ENCODE measurements around the gene SERTAD2.

DNA sequence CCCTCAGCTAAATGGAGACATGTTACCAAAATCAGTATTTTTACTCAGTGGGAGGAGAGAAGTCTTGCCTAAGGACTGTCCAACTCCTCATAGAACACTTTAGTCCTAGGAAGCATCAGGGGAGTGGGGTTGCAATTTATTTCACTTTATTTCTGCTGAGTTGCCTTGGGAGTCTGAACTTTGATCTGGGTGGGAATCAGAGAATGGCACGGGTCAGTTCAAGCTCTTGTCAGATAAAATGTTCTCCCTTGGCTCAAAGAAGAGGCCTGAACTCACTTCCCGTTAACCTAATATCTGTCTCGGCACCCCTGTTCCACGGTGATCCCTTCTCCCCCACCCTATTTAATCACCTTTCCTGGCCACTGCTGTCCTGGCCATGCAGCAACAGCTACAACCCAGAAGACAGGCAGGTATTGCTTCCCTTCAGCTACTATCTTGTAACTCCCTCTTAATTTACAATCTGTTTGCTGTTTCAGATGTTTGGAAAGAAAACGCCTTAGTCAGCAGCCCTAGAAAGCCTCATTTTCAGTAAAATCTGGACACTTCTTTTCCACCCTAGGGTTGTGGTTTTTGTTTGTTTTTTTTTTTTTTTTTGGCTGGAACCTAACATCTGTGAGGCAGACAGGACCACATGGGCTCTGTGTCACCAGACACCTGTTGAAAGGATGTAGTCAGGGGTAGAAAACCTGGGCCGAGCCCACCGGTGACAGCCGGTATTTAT is 52.5 kb downstream of the SERTAD2 start:
- TF ChIP-seq POLR2A (IDR thresholded peaks at IDR 0.05), result no peak
- TF ChIP-seq, protein P1, sequence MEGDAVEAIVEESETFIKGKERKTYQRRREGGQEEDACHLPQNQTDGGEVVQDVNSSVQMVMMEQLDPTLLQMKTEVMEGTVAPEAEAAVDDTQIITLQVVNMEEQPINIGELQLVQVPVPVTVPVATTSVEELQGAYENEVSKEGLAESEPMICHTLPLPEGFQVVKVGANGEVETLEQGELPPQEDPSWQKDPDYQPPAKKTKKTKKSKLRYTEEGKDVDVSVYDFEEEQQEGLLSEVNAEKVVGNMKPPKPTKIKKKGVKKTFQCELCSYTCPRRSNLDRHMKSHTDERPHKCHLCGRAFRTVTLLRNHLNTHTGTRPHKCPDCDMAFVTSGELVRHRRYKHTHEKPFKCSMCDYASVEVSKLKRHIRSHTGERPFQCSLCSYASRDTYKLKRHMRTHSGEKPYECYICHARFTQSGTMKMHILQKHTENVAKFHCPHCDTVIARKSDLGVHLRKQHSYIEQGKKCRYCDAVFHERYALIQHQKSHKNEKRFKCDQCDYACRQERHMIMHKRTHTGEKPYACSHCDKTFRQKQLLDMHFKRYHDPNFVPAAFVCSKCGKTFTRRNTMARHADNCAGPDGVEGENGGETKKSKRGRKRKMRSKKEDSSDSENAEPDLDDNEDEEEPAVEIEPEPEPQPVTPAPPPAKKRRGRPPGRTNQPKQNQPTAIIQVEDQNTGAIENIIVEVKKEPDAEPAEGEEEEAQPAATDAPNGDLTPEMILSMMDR (IDR thresholded peaks at IDR 0.05), result no peak
- no peak for TF ChIP-seq EP300 (IDR thresholded peaks at IDR 0.05)
